HepG2 (cell line): ENCODE data around the gene MROH2A. TPM values are rescaled to one million over a fixed set of nuclear protein-coding genes. Genes with fewer than 3 reads are reported as not detected.

ENCODE experiments used
- ARID4A ChIP-seq: sonication (generic); formaldehyde crosslinking; IDR thresholded peaks from 2 replicates; pipeline ENCODE4 v1.5.0; 2020; ENCODE audit warnings: mild to moderate bottlenecking, missing genetic modification reagents, borderline replicate concordance
- DBP ChIP-seq: sonication (generic); formaldehyde crosslinking; IDR thresholded peaks from 2 replicates; pipeline ENCODE4 v1.4.0; 2020; ENCODE audit warnings: missing genetic modification reagents; ENCODE audit errors: not compliant biosample characterization
- EEA1 ChIP-seq: sonication (generic); formaldehyde crosslinking; IDR thresholded peaks from 2 replicates; pipeline ENCODE4 v1.5.1; 2020; ENCODE audit warnings: mild to moderate bottlenecking, missing genetic modification reagents, borderline replicate concordance
- GATA4 ChIP-seq: sonication (generic); IDR thresholded peaks from 2 replicates; pipeline ENCODE4 v1.6.1; 2016; ENCODE audit warnings: antibody characterized with exemption, low read depth, borderline replicate concordance
- MTA1 ChIP-seq: sonication (generic); formaldehyde crosslinking; IDR thresholded peaks from 2 replicates; pipeline ENCODE4 v1.4.0; 2020; ENCODE audit warnings: missing genetic modification reagents, mild to moderate bottlenecking, borderline replicate concordance
- RARA ChIP-seq: IDR thresholded peaks from 2 replicates; pipeline ENCODE4 v1.6.1; 2016; ENCODE audit warnings: missing genetic modification reagents, missing compliant biosample characterization
- TCF7 ChIP-seq: sonication (generic); IDR thresholded peaks from 2 replicates; pipeline ENCODE4 v1.6.1; 2016; ENCODE audit warnings: antibody characterized with exemption, low read depth
- TRIM24 ChIP-seq: sonication (generic); formaldehyde crosslinking; IDR thresholded peaks from 2 replicates; pipeline ENCODE4 v1.8.0; 2022; ENCODE audit warnings: mild to moderate bottlenecking, missing genetic modification reagents
- ZNF251 ChIP-seq: sonication (generic); formaldehyde crosslinking; IDR thresholded peaks from 2 replicates; pipeline ENCODE4 v1.9.0; 2021; ENCODE audit warnings: mild to moderate bottlenecking, missing genetic modification reagents
- ZNF362 ChIP-seq: sonication (generic); formaldehyde crosslinking; IDR thresholded peaks from 2 replicates; pipeline ENCODE4 v1.4.0; 2020; ENCODE audit warnings: missing genetic modification reagents, mild to moderate bottlenecking, borderline replicate concordance
- ZNF543 ChIP-seq: sonication (generic); formaldehyde crosslinking; IDR thresholded peaks from 2 replicates; pipeline ENCODE4 v1.4.0; 2020; ENCODE audit warnings: mild to moderate bottlenecking, missing genetic modification reagents
- ZNF816 ChIP-seq: sonication (generic); formaldehyde crosslinking; IDR thresholded peaks from 2 replicates; pipeline ENCODE4 v1.8.0; 2022; ENCODE audit warnings: missing genetic modification reagents, mild to moderate bottlenecking, borderline replicate concordance
- ZSCAN22 ChIP-seq: sonication (generic); formaldehyde crosslinking; IDR thresholded peaks from 2 replicates; pipeline ENCODE4 v1.4.0; 2020; ENCODE audit warnings: mild to moderate bottlenecking, missing genetic modification reagents
- ZZZ3 ChIP-seq: sonication (generic); formaldehyde crosslinking; IDR thresholded peaks from 2 replicates; pipeline ENCODE4 v1.4.0; 2020; ENCODE audit warnings: missing genetic modification reagents, mild to moderate bottlenecking, borderline replicate concordance
- polyA plus RNA-seq, 8 experiments: library from polyadenylated mRNA; depleted of rRNA in 3 of 8; stranded (reverse) in 7 of 8; unstranded in 1 of 8; fragments of >200 nt; fragmentation: Illumina TruSeq in 4 of 8; extraction: Trizol in 4 of 8; gene quantifications; 2 replicates each; pipeline versions ENCODE4 v1.2.1 to v1.2.3, GENCODE V29; 2011 to 2016; ENCODE audit warnings: low read depth in 4 of 8, missing spikeins in 1 of 8, mixed read lengths in 1 of 8; ENCODE audit not compliant: insufficient read depth in 1 of 8
- total RNA-seq, 5 experiments: library from RNA; depleted of rRNA; stranded (reverse); fragments of >200 nt; fragmentation: Illumina TruSeq; extraction: Trizol; gene quantifications; 2 replicates each; pipeline ENCODE4 v1.2.3, GENCODE V29; 2016; ENCODE audit warnings: low read depth in 1 of 5
- TF ChIP-seq, protein P1 (sequence below): sonication (generic); formaldehyde crosslinking; IDR thresholded peaks from 2 replicates; pipeline ENCODE4 v1.4.0; 2020; ENCODE audit warnings: mild to moderate bottlenecking, missing genetic modification reagents

MROH2A gene
- total and polyA plus RNA-seq, 2 of the 13 experiments (the other 11 are each of a cell fraction or from before 2014, with no cell fraction given), result 0.03 to 0.04 TPM

DNA sequence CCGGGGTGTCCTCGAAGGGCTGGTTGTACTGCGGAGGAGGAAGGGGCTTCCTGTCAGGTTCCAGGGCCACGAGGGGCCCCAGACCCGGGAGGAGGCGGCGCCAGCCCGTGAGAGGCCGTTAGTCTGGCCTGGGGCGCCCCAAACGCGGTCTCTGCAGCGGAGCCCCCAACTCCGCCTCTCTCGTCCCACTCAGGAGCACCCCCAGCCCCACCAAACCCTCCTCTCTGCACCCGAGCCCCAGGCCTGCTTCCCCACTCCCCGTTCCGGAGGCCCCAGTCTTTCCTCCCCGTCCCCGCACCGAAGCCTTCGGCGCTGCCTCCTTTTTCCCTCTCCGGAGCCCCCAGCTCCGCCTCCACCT is 75.7 kb downstream of the MROH2A start (continued):
- TF ChIP-seq, protein P1, sequence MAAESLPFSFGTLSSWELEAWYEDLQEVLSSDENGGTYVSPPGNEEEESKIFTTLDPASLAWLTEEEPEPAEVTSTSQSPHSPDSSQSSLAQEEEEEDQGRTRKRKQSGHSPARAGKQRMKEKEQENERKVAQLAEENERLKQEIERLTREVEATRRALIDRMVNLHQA (CRISPR knock-in tag), result no peak
- TF ChIP-seq TRIM24 (CRISPR knock-in tag) (no peak), ZNF816 (CRISPR knock-in tag) (no peak), DBP (no peak), EEA1 (CRISPR knock-in tag) (0 out of 2 replicates have a peak, but pooled peaks have one; percentile 24), ZNF251 (CRISPR knock-in tag) (no peak), MTA1 (0 out of 2 replicates have a peak, but pooled peaks have one; percentile 26), ZZZ3 (CRISPR knock-in tag) (no peak), TCF7 (no peak), ARID4A (no peak), RARA (CRISPR knock-in tag) (no peak), GATA4 (no peak), ZNF362 (CRISPR knock-in tag) (0 out of 2 replicates have a peak, but pooled peaks have one; percentile 4), ZNF543 (CRISPR knock-in tag) (0 out of 2 replicates have a peak, but pooled peaks have one; percentile 8), ZSCAN22 (CRISPR knock-in tag) (no peak)
